ENCODE measurements around the gene LRRFIP1.

GRCh38 chr2:237739101-237739500 is 111.7 kb downstream of the LRRFIP1 start:
- TF ChIP-seq POLR2AphosphoS5 (IDR thresholded peaks at IDR 0.05; ENCODE audit: low read depth, low read length) (no peak), POLR2A (IDR thresholded peaks at IDR 0.05; ENCODE audit: low read depth, low read length) (no peak), POU2F2 (IDR thresholded peaks at IDR 0.05; ENCODE audit: low read depth, low read length) (no peak), TAF1 (IDR thresholded peaks at IDR 0.05; ENCODE audit: low read depth, low read length) (no peak), SPI1 (IDR thresholded peaks at IDR 0.05; ENCODE audit: low read depth, low read length) (no peak)
